Sigmoid colon (tissue), 4 donors: ENCODE results near the gene OLFML1.

Source experiments
- EP300 ChIP-seq, 4 donors: sonication (generic); formaldehyde crosslinking; IDR thresholded peaks; one replicate each; pipeline ENCODE4 v1.6.1; 2017; ENCODE audit warnings: antibody characterized with exemption in 4 of 4
- POLR2A ChIP-seq, 2 donors: fragments of 450-650 bp; IDR thresholded peaks; one replicate each; pipeline ENCODE4 v1.6.1; 2016; ENCODE audit warnings: antibody characterized with exemption in 2 of 2, mild to moderate bottlenecking in 2 of 2, moderate library complexity in 2 of 2
- POLR2AphosphoS5 ChIP-seq, 4 donors: sonication (generic); formaldehyde crosslinking; IDR thresholded peaks; one replicate each; pipeline ENCODE4 v1.6.1; 2017; ENCODE audit warnings: antibody characterized with exemption in 4 of 4
- TF ChIP-seq, protein P1 (sequence below), 4 experiments: fragments of 450-650 bp in 3 of 4; fragments of 200-600 bp in 1 of 4; IDR thresholded peaks; one replicate each; pipeline ENCODE4 v1.5.1; 2016 to 2019; ENCODE audit warnings: antibody characterized with exemption in 4 of 4, mild to moderate bottlenecking in 3 of 4, moderate library complexity in 2 of 4

DNA sequence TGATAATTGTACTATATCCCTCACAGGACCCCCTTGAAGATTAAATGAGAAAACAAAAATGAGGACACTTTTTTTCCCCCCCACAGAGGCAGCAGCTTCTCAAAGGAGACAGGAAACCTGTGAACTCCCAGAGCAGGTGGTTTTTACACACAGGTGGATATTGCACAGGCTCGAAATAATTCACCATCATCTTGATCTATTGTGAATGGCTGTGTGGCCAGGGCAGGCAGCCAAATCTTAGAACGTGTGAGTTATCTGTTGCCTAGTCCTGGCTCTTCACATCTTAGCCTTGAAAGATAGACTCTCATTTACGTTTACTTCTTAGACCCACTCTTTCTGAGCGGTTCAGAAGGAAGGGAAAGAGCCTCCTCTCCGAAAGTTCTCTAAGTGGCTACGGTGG, 52.0 kb downstream of the OLFML1 start:
- TF ChIP-seq, protein P1, sequence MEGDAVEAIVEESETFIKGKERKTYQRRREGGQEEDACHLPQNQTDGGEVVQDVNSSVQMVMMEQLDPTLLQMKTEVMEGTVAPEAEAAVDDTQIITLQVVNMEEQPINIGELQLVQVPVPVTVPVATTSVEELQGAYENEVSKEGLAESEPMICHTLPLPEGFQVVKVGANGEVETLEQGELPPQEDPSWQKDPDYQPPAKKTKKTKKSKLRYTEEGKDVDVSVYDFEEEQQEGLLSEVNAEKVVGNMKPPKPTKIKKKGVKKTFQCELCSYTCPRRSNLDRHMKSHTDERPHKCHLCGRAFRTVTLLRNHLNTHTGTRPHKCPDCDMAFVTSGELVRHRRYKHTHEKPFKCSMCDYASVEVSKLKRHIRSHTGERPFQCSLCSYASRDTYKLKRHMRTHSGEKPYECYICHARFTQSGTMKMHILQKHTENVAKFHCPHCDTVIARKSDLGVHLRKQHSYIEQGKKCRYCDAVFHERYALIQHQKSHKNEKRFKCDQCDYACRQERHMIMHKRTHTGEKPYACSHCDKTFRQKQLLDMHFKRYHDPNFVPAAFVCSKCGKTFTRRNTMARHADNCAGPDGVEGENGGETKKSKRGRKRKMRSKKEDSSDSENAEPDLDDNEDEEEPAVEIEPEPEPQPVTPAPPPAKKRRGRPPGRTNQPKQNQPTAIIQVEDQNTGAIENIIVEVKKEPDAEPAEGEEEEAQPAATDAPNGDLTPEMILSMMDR (IDR thresholded peaks at IDR 0.05), result no peak
- TF ChIP-seq EP300 (IDR thresholded peaks at IDR 0.05) (no peak), POLR2AphosphoS5 (IDR thresholded peaks at IDR 0.05) (no peak), POLR2A (IDR thresholded peaks at IDR 0.05) (no peak)
